C4-2B (cell line): ENCODE results near the gene SH3BP2.

Experiments used
- CTCF ChIP-seq: fragments of 450-650 bp; conservative IDR thresholded peaks from 2 replicates; pipeline ENCODE4 v1.5.1; 2017; ENCODE audit warnings: mild to moderate bottlenecking
- ZFX ChIP-seq: fragments of 450-650 bp; IDR thresholded peaks from 2 replicates; pipeline ENCODE4 v1.6.1; 2017

DNA sequence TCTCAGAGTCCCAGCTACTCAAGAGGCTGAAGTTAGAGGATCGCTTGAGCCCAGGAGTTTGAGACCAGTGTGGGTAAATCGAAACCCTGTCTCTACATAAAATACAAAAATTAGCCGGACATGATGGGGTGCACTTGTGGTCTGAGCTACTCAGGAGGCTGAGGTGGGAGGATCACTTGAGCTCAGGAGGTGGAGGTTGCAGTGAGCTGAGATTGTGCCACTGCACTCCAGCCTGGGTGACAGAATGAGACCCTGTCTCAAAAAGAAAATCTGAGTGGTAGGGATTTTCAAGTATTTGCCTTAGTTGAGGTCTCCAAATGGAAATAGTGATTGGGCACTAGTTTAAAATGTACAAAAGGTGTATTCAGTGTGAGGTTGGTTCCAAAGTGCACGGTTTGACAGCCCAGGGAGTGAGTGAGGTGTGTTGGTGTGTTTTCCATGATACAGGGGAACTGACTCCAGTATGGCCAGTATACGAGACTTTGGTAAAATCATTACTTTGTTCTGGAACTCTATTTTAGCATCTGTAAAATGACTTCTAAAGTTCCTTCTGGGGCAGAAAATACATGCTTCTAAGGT lies 64.6 kb downstream of the SH3BP2 start:
- TF ChIP-seq CTCF (no peak), ZFX (no peak)
